SW 1271 (cell line): Measurements from ENCODE around the gene EEPD1.
"Not testable (repeated sequence)": the region's sequence is repeated elsewhere in the genome, so short reads cannot be mapped to it uniquely, and the experiment has no call there.

Experiments used
- DNase-seq, 2 experiments: peaks; one replicate each; lab custom pipeline; 2025; lab: John Stamatoyannopoulos, UW

EEPD1 gene

DNA sequence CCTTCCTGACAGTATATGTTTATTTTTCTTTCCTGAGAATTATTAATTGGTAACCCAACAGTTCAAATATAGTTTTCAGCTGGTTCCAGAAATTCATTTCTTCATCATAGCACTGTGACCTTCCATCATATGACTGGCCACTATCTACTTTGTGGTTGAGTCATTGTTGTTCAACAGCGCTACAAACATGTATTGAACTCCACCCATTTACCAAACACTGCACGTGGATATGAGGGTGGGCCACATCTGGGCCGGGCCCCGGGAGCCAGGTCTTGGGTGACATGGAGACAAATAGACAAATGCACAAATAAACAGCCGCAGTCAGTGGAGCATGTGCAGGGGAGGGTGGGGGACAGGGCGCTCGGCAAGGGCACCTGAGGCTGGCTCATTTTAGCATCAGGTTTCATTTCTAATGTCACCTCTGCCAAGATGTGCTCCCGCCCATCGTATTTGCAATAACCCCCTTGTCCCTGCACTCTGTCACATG, 24.0 kb upstream of the EEPD1 start:
- no peak for DNase-seq

DNA sequence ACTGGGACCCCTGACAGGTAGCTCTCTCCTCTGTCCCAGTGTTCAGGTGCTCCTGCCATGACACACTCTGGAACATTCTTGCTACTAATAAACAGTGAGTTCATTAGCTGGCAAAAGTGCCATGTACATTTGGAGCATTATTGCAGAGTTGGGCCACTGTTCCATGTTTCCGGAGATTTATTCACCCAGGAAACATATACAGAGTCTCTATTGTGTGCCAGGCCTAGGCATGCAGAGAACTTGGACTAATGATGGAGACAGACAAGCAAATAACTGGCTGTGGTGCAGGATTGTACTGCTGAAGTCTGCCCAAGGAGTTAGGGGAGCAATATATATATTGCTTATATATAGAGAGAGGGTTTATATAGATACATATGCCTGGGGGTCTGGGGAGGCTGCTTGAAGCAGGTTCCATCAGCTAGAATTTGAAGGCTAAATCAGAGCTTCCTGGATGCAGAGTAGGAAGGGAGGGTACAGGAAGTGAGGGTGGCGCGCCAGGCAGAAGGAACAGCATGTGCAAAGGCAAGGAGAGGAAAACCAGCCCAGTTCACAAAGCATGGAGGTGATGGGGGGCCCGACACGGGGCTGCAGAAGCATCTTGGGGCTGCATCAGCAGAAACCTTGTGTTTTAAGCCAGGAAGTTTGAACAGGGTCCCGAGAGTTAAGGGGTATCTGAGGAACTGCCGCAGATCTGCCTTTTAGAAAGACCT, 22.7 kb upstream of the EEPD1 start:
- DNase-seq = no peak

DNA sequence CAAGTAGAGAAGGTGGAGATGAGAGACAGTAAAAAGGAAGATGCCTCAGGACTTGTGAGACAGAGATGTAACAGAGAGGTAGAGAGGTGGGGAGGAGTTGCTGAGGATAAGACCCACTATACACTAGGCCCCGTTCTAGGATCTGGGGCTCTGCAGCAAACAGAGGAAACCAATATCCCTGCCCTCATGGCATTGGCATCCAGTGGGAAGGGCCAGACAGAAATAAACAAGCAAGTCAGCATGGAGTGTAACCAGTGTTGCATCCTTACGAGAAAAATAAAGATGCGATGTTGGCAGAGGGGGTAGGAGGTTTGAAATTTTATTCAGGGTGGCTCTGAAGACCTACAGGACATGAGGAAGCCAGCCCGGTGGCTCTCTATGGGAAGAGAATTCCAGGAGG, 22.0 kb upstream of the EEPD1 start:
- no peak for DNase-seq

DNA sequence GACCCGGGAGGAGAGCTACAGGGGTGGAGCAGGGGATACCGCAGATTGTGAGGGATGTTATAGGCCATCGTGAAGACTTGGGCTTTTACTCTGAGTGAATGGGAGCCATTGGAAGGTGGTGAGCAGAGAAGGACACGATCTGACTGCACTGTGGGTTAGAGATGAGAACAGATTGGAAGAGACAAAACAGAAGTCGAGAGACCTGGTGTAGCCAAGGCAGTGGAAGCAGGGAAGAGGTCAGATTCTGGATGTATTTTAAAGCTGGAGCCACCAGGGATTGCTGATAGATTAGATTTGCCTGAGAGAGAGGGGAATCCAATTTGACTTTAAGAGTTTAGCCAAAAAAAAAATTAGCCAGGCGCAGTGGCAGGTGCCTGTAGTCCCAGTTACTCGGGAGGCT, 21.6 kb upstream of the EEPD1 start:
- DNase-seq = no peak

DNA sequence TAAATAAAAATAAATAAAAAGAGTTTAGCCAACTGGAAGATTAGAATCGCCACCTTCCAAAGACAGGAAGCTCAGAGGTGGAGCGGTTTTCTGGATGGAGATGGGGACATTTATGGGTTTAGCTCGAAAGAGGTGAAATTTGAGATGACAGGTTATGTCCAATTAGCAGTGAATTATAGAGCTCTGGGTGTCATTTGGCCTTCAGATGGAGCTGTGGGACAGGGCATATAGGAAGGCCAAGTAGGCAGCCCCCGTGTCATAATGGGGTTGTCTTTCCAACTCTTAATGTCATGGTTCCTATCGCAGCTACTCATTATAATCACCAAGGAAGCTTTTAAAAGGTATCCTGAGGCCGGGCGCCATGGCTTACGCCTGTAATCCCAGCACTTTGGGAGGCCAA, 21.0 kb upstream of the EEPD1 start:
- DNase-seq = no peak

DNA sequence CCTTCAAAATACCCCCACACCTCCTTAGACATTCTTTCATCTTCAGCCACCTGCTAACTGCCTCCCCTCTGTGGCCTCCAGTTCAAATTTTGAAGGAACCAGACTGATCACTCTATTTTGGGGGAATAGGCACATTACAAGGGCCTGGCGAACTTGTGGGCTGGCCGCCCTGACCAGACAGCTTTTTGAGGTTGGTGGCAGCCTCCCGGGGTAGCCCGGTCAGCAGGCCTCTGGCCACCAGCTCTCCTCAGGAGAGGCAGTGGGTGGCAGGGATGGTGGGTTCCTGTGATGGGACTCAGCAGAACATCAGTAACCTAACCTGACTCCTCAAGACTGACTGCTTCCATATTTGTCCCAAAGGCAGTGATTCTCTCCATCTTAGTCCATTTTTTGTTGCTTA, 17.4 kb upstream of the EEPD1 start:
- DNase-seq = no peak

DNA sequence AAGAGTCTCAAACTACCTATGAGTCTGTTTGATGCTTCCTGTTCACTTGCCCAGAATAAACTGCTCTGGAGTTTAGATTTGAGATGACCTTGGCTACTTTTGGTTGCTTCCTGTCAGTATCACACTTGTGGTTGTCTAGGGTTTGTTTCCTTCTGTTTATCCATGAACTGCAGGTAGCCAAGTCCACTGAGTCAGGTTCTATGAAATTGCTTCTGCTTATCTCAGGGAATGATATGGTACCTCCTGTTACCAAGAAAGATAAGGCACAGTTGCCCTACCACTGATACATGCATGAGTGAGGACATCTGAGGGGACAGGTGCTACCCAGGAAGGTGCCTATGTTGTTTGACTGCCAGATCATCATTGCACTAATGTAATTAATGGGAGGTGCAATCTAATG, 15.8 kb upstream of the EEPD1 start:
- DNase-seq = no peak

DNA sequence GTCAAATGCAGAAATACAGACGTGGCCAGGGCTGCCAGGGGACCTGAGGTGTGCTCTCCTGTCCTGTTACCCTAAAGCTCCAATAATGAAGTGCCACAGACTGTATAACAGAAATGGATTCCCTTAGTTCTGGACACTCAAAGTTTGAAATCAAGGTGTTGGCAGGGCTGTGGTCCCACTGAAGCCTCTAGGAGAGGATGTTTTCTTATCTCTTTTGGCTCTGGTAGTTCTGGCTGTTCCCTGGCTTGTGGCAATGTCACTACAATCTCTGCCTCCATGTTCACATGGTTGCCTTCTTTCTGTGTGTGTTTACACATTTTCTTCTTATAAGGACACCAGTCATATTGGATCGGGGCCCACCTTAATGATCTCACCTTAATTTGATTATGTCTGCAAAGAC, 15.3 kb upstream of the EEPD1 start:
- no peak for DNase-seq

DNA sequence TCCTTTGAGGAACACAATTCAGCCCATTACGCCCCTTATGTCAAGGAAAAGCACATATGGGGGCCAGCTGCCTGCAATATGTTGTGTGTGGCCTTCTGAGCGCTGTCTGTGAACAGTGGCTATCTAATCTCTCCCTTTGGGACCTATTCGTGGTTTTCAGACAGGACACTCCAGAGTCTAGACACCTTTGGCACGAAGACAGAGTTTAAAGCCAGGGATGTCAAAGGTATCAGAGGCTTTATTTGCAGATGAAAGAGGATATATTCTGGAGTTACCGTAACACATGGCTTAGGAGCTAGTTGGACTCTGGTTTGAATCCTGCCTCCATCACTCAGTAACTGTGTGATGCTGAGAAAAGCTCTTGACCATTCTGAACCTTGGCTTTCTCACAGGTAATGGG, 14.8 kb upstream of the EEPD1 start:
- DNase-seq = no peak

DNA sequence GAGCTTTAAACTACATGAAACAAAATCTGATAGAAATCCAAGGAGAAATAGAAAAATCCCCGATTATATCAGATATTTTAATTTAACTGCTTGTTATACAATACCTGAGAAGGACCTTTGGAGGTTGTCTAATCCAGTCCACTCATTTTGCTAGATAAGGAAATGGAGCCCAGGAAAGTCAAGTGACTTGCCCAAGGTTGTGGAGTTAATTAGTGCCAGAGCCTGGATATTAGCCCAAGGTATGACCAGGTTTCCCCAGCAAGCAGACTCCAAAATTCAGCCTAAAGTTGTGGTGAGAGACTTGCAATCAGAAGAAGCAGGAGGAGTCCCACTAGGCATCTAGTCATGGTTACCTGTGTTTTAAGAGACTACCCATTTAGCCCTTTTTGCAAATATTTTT, 11.7 kb upstream of the EEPD1 start:
- no peak for DNase-seq

DNA sequence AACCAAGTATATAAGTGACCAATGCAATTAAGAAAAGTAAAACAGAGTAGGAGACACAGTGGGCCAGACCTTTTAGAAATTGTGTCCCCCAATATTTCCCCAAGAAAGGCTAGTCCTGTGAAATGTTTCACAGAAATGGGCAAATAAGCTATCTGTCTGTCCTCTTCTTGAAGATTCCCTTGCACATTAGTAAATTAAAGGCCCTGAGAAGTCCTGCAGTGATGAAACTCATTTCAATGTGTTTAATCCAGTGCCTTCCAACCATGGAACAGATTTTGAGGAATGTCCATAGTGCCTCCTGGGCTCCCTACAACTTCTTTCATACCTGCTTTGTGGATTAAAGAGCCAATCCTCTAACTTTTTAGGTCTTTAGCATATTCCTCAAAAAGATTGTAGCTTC, 11.2 kb upstream of the EEPD1 start:
- no peak for DNase-seq

DNA sequence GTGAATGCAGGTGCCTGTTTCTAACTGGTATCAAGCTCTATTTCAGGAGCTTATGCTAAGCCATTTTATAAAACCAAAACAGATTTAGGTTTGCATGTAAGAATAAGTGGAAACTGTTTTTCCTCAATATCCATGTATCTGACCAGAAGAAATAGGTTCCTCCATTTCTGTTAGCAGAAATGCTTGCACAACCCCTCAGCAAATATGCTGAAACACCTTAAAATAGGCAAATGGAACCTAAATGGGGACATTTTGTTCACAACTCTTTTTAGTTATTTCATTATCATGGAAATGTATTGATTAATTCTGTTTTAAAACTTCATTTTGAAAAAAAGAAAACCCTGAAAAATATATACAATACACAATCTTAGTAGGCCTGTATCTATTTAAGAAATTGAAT, 8.9 kb upstream of the EEPD1 start:
- DNase-seq = no peak

DNA sequence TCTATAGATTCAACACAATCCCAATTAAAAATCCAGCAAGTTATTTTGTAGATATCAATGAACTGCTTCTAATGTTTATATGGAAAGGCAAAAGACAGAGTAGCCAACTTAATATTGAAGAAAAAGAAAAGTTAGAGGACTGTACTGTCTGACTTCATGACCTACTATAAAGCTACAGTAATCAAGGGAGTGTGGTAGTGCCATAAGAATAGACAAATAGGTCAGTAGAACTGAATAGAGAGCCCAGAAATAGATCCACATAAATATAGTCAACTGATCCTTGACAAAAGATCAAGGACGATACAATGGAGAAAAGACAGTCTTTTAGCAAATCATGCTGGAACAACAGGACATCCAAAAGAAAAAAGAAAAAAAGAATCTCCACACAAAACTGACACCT, 7.4 kb upstream of the EEPD1 start:
- DNase-seq = no peak

DNA sequence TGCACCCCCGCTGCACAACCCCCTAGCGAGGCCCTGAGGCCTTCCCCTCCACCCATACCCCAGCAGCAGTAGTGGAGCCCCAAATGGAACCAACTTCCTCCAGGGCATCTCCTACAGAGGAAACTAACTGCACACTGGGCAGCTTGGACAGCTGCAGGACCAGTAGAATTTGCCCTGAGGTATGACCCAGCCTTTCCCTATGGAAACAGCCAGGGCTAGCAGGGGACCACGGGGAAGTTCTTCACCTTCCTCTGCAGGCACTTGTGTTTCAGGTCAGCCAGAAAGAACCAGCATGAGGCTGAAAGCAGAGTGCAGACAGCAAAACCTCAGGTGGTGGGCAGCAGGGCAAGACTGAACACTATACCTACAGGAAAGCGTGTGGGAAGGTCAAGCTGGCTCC, 5.7 kb upstream of the EEPD1 start:
- no peak for DNase-seq

DNA sequence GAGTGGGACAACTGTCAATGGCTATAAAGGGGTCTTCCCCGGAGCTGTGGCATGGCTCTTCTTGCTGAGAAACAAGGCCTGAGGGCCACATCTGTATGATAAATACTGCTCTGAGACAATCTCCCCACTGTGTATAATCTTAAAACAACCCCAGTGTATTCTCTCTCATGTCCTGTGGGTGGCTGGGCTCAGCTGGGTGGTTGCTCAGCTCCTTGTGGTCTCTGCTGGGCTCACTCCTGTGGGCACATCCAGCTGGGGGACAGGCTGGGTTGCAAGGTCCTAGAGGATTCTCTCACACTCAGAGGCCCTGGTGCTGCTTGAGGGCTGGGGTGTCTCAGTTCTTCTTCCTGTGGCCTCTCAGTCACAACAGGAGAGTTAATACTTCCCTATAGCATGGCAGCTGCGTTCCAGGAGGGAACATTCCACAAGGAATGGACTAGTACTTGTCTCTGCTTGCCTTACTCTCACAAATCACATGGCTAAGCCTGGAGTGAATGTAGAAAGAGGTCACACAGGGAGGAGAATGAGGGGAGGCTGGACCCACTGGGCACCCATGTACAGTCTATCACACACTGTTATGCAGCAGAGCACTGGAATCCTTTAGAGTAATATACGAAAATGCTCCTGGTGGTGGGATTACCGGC, 4.5 kb upstream of the EEPD1 start:
- DNase-seq = no peak

DNA sequence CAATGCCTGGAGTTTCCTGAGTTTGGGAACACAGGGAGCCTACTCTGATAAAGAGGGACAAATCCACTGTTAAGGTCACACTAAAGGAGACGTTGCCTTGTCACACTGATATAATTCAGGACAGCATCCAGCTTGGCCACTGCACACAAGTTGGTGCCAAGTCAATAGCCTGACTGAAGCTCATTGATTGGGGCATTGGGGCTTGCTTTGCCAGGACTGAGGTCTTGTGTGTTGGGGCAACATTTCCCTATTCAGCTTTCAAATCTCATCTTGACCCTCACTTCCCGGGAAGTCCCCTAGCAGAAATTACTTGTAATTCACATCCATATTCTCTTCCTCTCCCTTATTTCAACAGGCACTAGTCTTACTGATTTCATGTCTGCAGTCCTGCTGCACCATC, 3.8 kb upstream of the EEPD1 start:
- not testable (repeated sequence) for DNase-seq

DNA sequence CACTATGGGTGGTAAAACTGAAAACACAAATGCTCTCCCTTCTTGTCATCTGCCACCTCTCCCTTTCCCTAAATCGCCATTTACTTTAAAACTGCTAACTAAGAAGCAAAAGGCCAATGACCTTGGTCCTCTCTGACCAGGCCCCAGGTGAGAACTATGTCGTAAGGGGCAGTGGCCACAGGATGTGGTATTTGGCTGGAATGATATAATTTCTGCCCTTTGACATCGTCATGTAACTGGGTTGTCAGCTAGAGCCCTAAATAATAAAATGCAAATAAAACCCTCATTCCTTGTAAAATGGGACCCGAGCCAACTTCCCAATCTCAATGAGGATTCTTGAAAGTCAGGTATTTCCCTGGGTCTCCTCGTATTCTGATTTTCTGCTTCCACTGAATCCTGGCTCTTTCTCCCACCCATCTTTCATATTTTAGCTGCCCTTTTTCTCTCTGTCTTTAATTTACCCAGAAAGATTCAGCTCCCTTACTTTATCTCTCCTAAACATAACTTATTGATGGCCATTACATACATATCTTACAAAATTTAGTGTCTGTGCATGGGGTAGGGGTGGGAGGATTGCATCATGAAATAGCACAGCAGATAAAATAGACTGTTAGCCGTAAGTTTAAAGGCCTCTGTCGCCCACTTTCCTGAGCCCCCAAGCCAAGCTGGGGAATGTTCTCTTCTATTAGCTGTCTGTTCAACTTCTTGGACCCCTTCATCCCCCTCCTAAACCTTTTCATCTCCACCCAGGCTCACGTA, 3.2 kb upstream of the EEPD1 start:
- DNase-seq = no peak

DNA sequence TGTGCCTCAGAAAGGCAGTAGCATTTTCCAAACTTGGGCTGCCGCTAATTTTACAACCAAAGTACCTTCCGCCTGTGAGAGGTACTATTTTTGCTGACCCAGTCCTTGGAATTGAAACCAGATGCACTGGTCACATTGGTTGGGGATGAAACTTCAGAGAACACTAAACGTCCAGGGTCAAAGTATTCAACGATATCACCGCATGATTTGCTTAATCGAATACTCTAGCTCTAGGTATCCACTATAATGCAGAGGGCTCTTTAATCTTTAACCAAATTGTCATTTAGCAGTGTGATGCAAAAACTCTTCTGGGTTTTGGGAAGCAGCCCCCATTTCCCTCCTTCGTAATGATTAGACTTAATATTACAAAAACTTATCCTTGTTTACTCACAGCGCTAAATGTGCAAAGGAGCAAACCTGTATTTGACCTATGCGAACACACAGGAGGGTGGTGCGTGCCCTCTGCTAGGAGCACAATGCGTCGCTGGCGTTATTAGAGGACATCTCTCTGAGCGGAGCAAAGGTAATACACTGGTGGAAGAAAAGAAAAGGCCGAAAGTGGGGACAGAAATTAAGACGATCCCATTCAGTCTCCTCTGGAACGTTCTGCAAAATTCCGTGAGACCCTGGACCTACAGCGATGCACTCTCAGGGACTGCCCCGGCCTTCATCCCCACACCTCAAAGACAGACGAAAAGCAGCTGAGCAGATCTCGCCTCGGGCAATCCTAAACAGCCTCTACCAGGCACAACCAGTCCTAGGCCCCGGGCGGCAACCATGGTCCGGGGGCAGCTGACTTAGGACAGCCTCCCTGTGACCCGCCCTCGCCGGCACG, 916 bp upstream of the EEPD1 start:
- DNase-seq = no peak

DNA sequence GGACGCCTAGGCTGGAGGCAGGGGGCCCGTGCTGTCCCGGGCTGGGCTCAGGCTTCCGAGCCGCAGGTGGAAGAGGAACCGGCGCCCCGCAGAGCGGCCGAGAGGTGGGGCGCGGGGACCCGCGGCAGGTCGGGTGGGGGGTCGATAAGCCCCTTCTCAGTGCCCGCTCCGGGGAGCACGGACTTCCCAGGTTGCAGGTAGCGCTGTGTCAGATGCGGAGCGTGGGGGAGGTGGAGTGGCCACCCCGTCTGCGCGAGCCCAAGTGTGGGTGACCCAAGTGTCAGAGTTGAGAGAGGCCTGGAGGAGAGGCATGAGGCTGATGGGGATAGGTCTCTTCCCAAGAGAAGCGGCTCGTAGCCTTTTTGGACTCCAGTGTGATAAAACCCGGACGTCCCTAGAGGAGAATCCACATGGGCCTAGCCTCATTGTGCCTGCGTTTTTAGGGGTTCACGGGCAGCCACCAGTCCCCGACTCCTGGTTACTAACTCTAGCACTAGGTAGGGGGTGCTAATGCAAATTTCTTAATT, 580 bp downstream of the EEPD1 start:
- DNase-seq = no peak

DNA sequence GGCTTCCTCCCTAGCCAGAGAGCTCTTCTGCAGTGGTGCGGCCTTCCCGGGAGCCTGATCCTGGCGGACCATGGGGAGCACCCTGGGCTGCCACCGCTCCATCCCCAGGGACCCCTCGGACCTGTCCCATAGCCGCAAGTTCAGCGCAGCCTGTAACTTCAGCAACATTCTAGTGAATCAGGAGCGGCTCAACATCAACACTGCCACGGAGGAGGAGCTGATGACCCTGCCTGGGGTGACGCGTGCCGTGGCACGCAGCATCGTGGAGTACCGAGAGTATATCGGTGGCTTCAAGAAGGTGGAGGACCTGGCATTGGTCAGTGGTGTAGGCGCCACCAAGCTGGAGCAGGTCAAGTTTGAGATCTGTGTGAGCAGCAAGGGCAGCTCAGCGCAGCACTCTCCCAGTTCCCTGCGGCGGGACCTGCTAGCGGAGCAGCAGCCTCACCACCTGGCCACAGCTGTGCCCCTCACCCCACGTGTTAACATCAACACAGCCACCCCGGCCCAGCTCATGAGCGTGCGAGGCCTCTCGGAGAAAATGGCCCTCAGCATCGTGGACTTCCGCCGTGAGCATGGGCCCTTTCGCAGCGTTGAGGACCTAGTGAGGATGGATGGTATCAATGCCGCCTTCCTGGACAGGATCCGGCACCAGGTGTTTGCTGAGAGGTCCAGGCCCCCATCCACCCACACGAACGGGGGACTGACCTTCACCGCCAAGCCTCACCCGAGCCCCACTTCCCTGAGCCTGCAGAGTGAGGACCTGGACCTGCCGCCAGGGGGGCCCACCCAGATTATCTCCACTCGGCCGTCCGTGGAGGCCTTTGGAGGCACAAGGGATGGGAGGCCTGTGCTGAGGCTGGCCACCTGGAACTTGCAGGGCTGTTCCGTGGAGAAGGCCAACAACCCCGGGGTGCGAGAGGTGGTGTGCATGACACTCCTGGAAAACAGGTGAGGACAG, 1.5 kb downstream of the EEPD1 start:
- no peak for DNase-seq

DNA sequence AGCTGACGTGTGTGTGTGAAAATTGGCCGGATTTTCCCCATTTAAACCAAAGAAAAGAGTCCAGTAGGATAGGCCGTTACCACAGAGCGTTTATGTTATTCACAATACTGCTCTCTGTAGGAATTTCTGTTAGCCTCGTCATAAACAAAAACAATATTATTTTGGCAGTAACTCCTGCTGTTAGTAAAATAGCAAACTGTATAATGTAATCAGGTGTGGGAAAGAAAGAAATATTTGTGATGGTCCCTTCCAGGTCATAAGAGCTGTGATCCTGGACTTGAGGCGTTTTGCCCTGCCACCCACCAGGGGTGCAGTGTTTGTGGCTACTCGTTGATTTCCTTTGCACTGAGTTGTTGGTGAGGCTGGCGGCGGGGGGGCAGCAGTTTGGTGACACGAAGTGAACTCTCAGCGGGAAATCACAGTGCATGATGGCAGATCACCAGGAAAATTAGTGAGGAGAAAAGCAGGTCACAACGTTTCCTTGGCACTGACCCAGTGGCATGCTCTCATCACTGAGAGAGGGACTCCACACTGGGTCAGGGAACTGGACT, 2.8 kb downstream of the EEPD1 start:
- no peak for DNase-seq
